HG03558 (cell line): ENCODE data around the gene MARCO.
"Not testable (repeated sequence)": the region's sequence is repeated elsewhere in the genome, so short reads cannot be mapped to it uniquely, and the experiment has no call there.

ENCODE experiments used
- ATAC-seq: cut with Tn5 transposase; IDR thresholded peaks from one replicate; pipeline ENCODE4 v1.9.1; 2021; ENCODE audit warnings: moderate number of reproducible peaks; ENCODE audit not compliant: unreplicated experiment; ENCODE audit errors: extremely low read depth

The MARCO gene

DNA sequence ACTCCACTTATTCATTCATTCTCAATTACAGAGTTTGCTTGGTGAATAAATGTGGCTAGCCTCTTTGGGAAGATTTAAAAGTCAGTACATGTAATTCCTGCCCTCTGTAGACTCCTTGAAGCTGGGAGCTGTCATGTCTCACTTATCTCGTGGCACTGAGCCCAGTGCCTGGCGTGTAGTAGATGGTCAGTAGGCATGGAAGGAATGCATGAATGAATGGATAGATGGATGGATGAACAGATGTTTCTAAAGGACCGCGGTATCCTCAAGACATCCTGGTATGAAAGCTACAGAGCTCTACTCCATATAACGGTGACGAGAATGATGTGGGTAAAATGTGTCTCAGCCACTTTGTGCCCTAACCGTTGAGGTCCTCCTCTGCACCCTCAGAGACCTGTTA lies 83.0 kb downstream of the MARCO start:
- ATAC-seq, result no peak

DNA sequence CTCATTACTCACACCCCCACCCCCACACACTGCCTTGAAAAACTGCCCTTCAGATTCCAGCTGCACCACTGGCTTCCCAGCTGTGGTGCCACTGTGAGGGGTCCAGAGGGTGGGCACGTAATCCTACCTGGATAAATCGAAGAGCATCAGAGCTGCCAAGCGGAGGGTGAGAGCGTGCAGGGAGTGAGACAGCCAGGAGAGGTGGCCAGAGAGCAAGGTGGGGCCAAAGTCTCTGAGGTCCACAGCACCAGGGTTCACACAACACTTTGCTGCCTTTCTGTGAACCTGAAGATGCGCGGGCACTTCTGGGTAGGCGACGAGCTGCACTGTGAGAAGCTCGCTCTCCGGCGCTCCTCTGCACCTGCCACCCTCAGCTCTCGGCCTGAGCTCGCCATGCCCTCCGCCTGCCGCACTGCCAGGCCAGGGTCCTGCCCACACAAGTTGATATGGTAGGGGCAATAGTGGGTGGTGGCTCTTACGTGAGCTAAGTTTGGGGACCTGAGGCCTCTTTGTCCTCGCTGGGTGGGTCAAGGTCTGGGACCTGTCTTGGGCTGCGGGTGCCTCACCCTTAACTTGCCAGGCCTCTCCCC lies 83.9 kb downstream of the MARCO start:
- ATAC-seq, result no peak

DNA sequence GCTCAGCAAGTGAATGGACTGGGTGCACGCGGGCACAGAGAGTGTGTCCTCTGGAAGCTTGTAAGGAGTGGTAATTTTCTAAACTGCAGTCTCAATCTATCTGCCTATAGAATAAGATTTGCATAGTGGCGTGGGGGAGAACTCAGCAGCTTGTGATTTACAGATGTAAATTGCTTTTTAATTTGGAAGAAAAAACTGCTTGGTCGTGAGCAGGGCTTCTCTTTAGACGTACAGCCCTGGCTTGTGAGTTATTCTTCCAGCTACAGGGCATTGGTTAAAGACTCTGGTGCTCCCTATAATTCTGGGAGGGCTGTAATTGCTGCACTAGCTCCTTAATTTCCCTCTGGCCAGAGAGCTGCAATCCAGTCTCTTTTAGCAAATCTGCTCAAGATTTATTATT lies 84.9 kb downstream of the MARCO start:
- ATAC-seq, result no peak

DNA sequence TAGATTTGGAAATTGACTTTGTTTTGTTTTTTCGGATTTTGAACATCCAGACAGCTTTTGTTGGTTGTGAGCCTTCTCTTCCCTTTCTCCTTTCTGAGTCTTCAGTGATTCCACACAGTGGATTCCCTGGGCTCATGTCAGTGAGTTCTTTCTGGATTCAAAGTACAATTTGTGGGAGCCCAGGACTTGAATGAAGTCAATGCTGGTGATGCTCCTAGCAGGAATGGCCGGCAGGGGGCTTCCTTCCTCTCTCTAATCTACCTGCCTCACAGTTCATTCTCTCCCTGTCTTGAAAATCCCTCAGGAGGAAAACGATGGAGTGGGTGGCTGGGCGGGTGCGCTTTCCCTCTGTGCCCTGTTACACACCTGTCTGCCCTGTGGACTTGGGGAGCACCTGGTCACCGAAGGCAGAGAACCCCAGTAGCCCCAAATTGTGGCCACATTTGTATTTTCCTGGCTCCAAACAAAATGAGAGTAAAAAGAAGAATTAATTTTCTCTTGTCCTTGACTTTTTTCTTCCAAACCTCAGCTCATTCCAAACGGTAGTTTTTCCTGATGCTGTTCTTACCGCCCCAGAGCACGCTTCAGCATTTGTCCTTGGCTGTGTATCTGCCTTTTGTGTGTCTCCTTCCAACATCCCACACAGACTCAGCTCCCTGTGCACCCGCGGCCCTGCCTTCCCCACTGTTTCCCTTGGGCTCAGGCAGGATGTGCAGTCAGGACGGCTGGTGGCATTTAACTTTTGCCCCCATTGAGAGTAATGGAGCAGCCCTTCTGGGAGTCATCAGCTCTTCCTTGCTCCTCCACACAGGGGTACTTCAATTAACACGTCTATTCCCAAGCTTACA lies 86.6 kb downstream of the MARCO start:
- ATAC-seq, result no peak

DNA sequence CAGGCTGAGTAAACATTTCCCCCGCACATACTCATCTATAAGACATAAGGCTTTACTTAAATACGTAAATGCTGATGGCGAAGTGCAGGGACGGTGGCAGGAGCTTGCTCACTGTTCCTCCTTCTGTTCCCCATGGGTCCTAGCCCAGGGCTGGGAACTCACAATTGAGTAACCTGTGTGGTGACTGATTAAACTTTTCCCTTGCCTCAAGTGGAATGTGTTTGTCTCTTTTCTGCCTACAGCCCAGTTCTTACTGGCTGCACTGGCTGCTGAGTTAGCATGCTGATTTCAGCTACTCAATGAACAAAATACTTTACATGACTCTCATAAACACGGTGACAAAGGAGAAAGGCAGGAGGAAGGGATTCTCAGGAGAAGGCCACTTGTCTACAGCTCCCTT lies 87.3 kb downstream of the MARCO start:
- ATAC-seq, result no peak

DNA sequence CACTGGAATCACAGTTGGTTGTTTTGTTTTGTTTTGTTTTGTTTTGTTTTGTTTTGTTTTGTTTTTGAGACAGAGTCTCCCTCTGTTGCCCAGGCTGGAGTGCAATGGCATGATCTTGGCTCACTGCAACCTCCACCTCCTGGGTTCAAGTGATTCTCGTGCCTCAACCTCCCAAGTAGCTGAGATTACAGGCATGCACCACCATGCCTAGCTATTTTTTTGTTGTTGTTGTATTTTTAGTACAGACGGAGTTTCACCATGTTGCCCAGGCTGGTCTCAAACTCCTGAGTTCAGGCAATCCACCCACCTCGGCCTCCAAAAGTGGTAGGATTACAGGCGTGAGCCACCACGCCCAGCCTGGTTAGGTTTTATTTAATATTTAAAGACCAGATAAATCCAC lies 95.9 kb downstream of the MARCO start:
- ATAC-seq, result not testable (repeated sequence)

DNA sequence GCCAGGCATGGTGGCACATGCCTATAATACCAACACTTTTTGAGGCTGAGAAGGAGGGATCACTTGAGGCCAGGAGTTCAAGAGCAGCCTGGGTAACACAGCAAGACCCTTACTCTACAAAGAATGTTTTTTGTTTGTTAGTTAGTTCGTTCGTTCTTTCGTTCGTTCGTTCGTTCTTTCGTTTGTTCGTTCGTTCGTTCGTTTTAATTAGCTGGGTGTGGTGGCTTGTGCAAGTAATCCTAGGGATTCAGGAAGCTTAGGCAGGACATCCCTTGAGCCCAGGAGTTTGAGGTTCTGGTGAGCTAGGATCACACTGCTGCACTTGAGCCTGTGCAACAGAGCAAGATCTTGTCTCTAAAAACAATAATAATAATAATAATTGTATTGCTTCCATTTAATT lies 98.7 kb downstream of the MARCO start:
- no peak for ATAC-seq
